ENCODE results near the gene EGFL7. TPM values are rescaled to one million over a fixed set of nuclear protein-coding genes. Genes with fewer than 3 reads are reported as not detected.

The EGFL7 gene
- total RNA-seq, 1 donor from 2014 or later, result 16.5 TPM

DNA sequence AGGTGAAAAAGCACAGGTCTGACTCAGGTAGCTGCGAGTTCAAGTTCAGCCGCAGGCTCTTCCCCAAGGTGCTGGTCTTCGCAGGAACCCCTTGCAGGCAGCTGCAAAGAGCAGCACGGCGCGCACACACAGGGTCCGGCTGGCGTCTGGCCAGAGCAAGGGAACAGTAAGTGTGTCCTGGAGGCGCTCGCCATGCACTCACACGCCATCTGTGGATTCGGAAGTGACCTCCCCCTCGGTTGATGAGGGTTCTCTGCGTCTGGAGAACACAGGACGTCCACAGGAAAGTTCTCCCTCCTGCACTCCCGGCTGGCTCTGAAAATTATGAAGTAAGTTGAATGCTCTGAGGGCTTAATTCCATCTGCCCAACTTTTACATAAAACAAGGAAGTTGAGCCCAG, 14.0 kb upstream of the EGFL7 start:
- no peak for DNase-seq (ENCODE audit: low spot score)
- TF ChIP-seq, protein P1, sequence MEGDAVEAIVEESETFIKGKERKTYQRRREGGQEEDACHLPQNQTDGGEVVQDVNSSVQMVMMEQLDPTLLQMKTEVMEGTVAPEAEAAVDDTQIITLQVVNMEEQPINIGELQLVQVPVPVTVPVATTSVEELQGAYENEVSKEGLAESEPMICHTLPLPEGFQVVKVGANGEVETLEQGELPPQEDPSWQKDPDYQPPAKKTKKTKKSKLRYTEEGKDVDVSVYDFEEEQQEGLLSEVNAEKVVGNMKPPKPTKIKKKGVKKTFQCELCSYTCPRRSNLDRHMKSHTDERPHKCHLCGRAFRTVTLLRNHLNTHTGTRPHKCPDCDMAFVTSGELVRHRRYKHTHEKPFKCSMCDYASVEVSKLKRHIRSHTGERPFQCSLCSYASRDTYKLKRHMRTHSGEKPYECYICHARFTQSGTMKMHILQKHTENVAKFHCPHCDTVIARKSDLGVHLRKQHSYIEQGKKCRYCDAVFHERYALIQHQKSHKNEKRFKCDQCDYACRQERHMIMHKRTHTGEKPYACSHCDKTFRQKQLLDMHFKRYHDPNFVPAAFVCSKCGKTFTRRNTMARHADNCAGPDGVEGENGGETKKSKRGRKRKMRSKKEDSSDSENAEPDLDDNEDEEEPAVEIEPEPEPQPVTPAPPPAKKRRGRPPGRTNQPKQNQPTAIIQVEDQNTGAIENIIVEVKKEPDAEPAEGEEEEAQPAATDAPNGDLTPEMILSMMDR (IDR thresholded peaks at IDR 0.05), result no peak
- TF ChIP-seq EZH2phosphoT487 (IDR thresholded peaks at IDR 0.05) (no peak), EZH2 (IDR thresholded peaks at IDR 0.05) (no peak)
- H3K4me1 Mint-ChIP-seq, result peaks cover 22% of the 10 kb centered on the region
- H3K27me3 Mint-ChIP-seq (ENCODE audit: insufficient read depth, low read depth), result peaks cover 4% of the 10 kb centered on the region
- H3K9me3 ChIP-seq (ENCODE audit: low read depth), result no peaks in the 10 kb centered on the region
- peaks cover 12% of the 10 kb centered on the region for H3K4me1 ChIP-seq
- no peaks in the 10 kb centered on the region for H3K36me3 Mint-ChIP-seq
- H3K27ac ChIP-seq, result no peak overlapping the region
- no peak overlapping the region for H3K9ac ChIP-seq
- no peak overlapping the region for H3K27ac Mint-ChIP-seq
- H3K36me3 ChIP-seq, result no peaks in the 10 kb centered on the region
- no peak overlapping the region for H3K4me3 Mint-ChIP-seq
- no peak overlapping the region for H3K4me3 ChIP-seq
- no peaks in the 10 kb centered on the region for H4K20me1 ChIP-seq (ENCODE audit: low read depth)
- no peaks in the 10 kb centered on the region for H3K79me2 ChIP-seq (ENCODE audit: low read depth)
- H3K4me2 ChIP-seq, result no peak overlapping the region
- H2AFZ ChIP-seq (replicated peaks), result no peak overlapping the region
- no peaks in the 10 kb centered on the region for H3F3A ChIP-seq (ENCODE audit: low read depth)
- peaks cover 6% of the 10 kb centered on the region for H3K27me3 ChIP-seq
- no peaks in the 10 kb centered on the region for H3K9me3 Mint-ChIP-seq

GRCh38 chr9:136650021-136650420, 12.7 kb upstream of the EGFL7 start:
- no peak overlapping the region for H3K4me3 Mint-ChIP-seq
- Histone ChIP-seq H3K9ac (no peak overlapping the region), H2AFZ (replicated peaks) (no peak overlapping the region), H3F3A (ENCODE audit: low read depth) (no peaks in the 10 kb centered on the region), H3K4me1 (peaks cover 9% of the 10 kb centered on the region), H4K20me1 (ENCODE audit: low read depth) (no peaks in the 10 kb centered on the region), H3K79me2 (ENCODE audit: low read depth) (no peaks in the 10 kb centered on the region), H3K27me3 (no peaks in the 10 kb centered on the region), H3K4me3 (no peak overlapping the region), H3K36me3 (no peaks in the 10 kb centered on the region), H3K27ac (no peak overlapping the region), H3K9me3 (ENCODE audit: low read depth) (no peaks in the 10 kb centered on the region), H3K4me2 (no peak overlapping the region)
- peaks cover 4% of the 10 kb centered on the region for H3K27me3 Mint-ChIP-seq (ENCODE audit: insufficient read depth, low read depth)
- no peak overlapping the region for H3K27ac Mint-ChIP-seq
- DNase-seq (ENCODE audit: low spot score), result no peak
- H3K36me3 Mint-ChIP-seq, result no peaks in the 10 kb centered on the region
- TF ChIP-seq, protein P1 (IDR thresholded peaks at IDR 0.05), result no peak
- no peak for TF ChIP-seq EZH2phosphoT487 (IDR thresholded peaks at IDR 0.05)
- H3K4me1 Mint-ChIP-seq, result peaks cover 21% of the 10 kb centered on the region
- H3K9me3 Mint-ChIP-seq, result no peaks in the 10 kb centered on the region

- no peaks in the 10 kb centered on the region for H4K20me1 ChIP-seq (ENCODE audit: low read depth)
- H3K79me2 ChIP-seq (ENCODE audit: low read depth), result no peaks in the 10 kb centered on the region
- no peak overlapping the region for H3K9ac ChIP-seq
- Mint-ChIP-seq H3K4me3 (no peak overlapping the region), H3K27ac (peak overlapping the region; percentile 81), H3K9me3 (no peaks in the 10 kb centered on the region), H3K4me1 (peaks cover 17% of the 10 kb centered on the region), H3K36me3 (no peaks in the 10 kb centered on the region), H3K27me3 (ENCODE audit: insufficient read depth, low read depth) (peaks cover 4% of the 10 kb centered on the region)
- no peak overlapping the region for H3K4me3 ChIP-seq
- TF ChIP-seq, protein P1 (IDR thresholded peaks at IDR 0.05), result no peak
- no peak for TF ChIP-seq EZH2 (IDR thresholded peaks at IDR 0.05)
- TF ChIP-seq EZH2phosphoT487 (IDR thresholded peaks at IDR 0.05), result no peak
- DNase-seq (ENCODE audit: low spot score), result no peak
- H3F3A ChIP-seq (ENCODE audit: low read depth), result no peaks in the 10 kb centered on the region
- H3K27ac ChIP-seq, result no peak overlapping the region
- no peaks in the 10 kb centered on the region for H3K36me3 ChIP-seq
- H3K4me1 ChIP-seq, result peaks cover 9% of the 10 kb centered on the region
- H2AFZ ChIP-seq (replicated peaks), result no peak overlapping the region
- no peak overlapping the region for H3K4me2 ChIP-seq
- H3K9me3 ChIP-seq (ENCODE audit: low read depth), result no peaks in the 10 kb centered on the region
- no peaks in the 10 kb centered on the region for H3K27me3 ChIP-seq
These were observed 12.1 kb upstream of the EGFL7 start for GRCh38 chr9:136650648-136651047.
